ENCODE results near the gene CATSPERE. TPM values are rescaled to one million over a fixed set of nuclear protein-coding genes. Genes with fewer than 3 reads are reported as not detected.
"Not testable (repeated sequence)": the region's sequence is repeated elsewhere in the genome, so short reads cannot be mapped to it uniquely, and the experiment has no call there.

The CATSPERE gene
- total RNA-seq, 1 experiment from 2014 or later: 0.14 TPM

DNA sequence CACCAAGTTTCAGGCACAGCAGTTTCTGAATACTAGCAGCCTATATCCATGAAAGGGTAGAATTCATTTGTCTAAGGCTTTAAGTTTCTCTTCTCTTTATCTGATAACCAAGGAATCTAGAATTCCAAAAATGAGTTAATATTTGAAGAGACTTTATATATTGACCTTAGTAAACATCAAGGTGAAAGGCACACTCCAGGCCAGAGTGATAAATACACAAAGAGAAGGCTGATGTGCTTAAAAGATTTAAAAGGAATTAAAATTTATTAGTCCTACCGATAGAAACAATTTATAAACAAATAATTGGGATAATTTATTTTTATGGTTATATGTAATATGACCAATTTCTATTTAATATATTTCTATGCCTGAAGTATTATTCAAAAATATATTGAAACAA is 98.5 kb downstream of the CATSPERE start:
- H3K9me3 Mint-ChIP-seq (ENCODE audit: unreplicated experiment): peaks cover 39% of the 10 kb centered on the region
- H3K36me3 Mint-ChIP-seq (ENCODE audit: insufficient read depth, unreplicated experiment): peaks cover 3% of the 10 kb centered on the region
- ChIA-PET CTCF (no interaction called here), POLR2A (no interaction called here)
- H3K27me3 Mint-ChIP-seq (ENCODE audit: insufficient read depth, unreplicated experiment): no peaks in the 10 kb centered on the region
- no peak overlapping the region for H3K4me3 ChIP-seq (ENCODE audit: low read depth, low read length)
- H3K36me3 ChIP-seq (ENCODE audit: control insufficient read depth, insufficient read depth, low read length): no peaks in the 10 kb centered on the region
- no peaks in the 10 kb centered on the region for H3K4me1 Mint-ChIP-seq (ENCODE audit: low read depth, unreplicated experiment)
- intact Hi-C loops (cut with micrococcal nuclease; ENCODE audit: unreplicated experiment): no loop called here
- H3K4me1 ChIP-seq: peaks cover 4% of the 10 kb centered on the region; the same call in 1 of the 2 replicates
- no peak for DNase-seq
- peaks cover 19% of the 10 kb centered on the region for H3K9me3 ChIP-seq
- TF ChIP-seq, protein P1, sequence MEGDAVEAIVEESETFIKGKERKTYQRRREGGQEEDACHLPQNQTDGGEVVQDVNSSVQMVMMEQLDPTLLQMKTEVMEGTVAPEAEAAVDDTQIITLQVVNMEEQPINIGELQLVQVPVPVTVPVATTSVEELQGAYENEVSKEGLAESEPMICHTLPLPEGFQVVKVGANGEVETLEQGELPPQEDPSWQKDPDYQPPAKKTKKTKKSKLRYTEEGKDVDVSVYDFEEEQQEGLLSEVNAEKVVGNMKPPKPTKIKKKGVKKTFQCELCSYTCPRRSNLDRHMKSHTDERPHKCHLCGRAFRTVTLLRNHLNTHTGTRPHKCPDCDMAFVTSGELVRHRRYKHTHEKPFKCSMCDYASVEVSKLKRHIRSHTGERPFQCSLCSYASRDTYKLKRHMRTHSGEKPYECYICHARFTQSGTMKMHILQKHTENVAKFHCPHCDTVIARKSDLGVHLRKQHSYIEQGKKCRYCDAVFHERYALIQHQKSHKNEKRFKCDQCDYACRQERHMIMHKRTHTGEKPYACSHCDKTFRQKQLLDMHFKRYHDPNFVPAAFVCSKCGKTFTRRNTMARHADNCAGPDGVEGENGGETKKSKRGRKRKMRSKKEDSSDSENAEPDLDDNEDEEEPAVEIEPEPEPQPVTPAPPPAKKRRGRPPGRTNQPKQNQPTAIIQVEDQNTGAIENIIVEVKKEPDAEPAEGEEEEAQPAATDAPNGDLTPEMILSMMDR (IDR thresholded peaks at IDR 0.05; ENCODE audit: insufficient read depth in 1 of 2, low read depth in 1 of 2, low read length in 1 of 2, severe bottlenecking in 1 of 2, unreplicated experiment in 1 of 2): no peak
- no peak overlapping the region for H3K4me3 Mint-ChIP-seq (ENCODE audit: unreplicated experiment)
- H3K27me3 ChIP-seq (replicated peaks; ENCODE audit: control insufficient read depth, insufficient read depth, low read length): no peaks in the 10 kb centered on the region
- no peak overlapping the region for H3K27ac Mint-ChIP-seq (ENCODE audit: unreplicated experiment)
- BruUV-seq (replicated peaks): no TSS peak

DNA sequence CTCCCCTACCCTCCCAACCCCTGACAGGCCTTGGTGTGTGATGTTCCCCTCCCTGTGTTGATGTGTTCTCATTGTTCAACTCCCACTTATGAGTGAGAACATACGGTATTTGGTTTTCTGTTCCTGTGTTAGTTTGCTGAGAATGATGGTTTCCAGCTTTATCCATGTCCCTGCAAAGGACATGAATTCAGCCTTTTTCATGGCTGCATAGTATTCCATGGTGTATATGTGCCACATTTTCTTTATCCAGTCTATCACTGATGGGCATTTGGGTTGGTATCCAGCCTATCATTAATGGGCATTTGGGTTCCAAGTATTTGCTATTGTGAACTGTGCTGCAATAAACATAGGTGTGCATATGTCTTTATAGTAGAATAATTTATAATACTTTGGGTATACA is 101.8 kb downstream of the CATSPERE start:
- H3K9me3 ChIP-seq; BruUV-seq (replicated peaks); H3K4me3 ChIP-seq (ENCODE audit: low read depth, low read length); H3K27me3 Mint-ChIP-seq (ENCODE audit: insufficient read depth, unreplicated experiment); H3K4me1 ChIP-seq; H3K27ac Mint-ChIP-seq (ENCODE audit: unreplicated experiment); H3K36me3 ChIP-seq (ENCODE audit: control insufficient read depth, insufficient read depth, low read length); H3K36me3 Mint-ChIP-seq (ENCODE audit: insufficient read depth, unreplicated experiment); intact Hi-C loops (cut with micrococcal nuclease; ENCODE audit: unreplicated experiment); POLR2A ChIA-PET; H3K27me3 ChIP-seq (replicated peaks; ENCODE audit: control insufficient read depth, insufficient read depth, low read length); H3K4me1 Mint-ChIP-seq (ENCODE audit: low read depth, unreplicated experiment); DNase-seq; CTCF ChIA-PET; H3K4me3 Mint-ChIP-seq (ENCODE audit: unreplicated experiment): not testable (repeated sequence)
- peaks cover 51% of the 10 kb centered on the region for H3K9me3 Mint-ChIP-seq (ENCODE audit: unreplicated experiment)

DNA sequence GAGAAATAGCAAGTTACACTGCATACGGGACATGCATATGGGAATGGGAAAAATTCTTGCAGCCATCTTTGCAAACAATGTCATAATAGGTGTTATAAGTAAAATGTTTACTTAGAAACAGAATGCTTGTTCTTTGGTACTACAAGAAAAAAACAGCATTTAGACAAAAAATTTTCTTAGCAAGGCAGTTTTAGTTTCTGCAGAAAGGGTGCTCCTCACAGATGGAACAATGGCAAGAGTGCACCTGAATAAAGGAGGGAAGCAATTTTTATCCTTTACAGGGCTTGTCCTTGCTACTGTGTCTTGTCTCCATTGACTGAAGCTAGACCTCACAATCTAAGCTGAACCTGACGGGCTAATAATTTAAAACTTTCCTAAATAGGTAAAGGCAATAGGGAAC is 112.7 kb downstream of the CATSPERE start:
- no peak for DNase-seq
- no peaks in the 10 kb centered on the region for H3K27me3 ChIP-seq (replicated peaks; ENCODE audit: control insufficient read depth, insufficient read depth, low read length)
- Mint-ChIP-seq H3K9me3 (ENCODE audit: unreplicated experiment) (peaks cover 60% of the 10 kb centered on the region), H3K4me1 (ENCODE audit: low read depth, unreplicated experiment) (no peaks in the 10 kb centered on the region), H3K27me3 (ENCODE audit: insufficient read depth, unreplicated experiment) (no peaks in the 10 kb centered on the region), H3K4me3 (ENCODE audit: unreplicated experiment) (no peak overlapping the region), H3K36me3 (ENCODE audit: insufficient read depth, unreplicated experiment) (no peaks in the 10 kb centered on the region), H3K27ac (ENCODE audit: unreplicated experiment) (no peak overlapping the region)
- TF ChIP-seq, protein P1 (IDR thresholded peaks at IDR 0.05; ENCODE audit: insufficient read depth in 1 of 2, low read depth in 1 of 2, low read length in 1 of 2, severe bottlenecking in 1 of 2, unreplicated experiment in 1 of 2): no peak
- intact Hi-C loops (cut with micrococcal nuclease; ENCODE audit: unreplicated experiment): no loop called here
- POLR2A ChIA-PET: no interaction called here
- CTCF ChIA-PET: no interaction called here
- BruUV-seq (replicated peaks): no TSS peak
- no peaks in the 10 kb centered on the region for H3K36me3 ChIP-seq (ENCODE audit: control insufficient read depth, insufficient read depth, low read length)
- no peaks in the 10 kb centered on the region for H3K4me1 ChIP-seq
- peaks cover 44% of the 10 kb centered on the region for H3K9me3 ChIP-seq
- H3K4me3 ChIP-seq (ENCODE audit: low read depth, low read length): no peak overlapping the region

DNA sequence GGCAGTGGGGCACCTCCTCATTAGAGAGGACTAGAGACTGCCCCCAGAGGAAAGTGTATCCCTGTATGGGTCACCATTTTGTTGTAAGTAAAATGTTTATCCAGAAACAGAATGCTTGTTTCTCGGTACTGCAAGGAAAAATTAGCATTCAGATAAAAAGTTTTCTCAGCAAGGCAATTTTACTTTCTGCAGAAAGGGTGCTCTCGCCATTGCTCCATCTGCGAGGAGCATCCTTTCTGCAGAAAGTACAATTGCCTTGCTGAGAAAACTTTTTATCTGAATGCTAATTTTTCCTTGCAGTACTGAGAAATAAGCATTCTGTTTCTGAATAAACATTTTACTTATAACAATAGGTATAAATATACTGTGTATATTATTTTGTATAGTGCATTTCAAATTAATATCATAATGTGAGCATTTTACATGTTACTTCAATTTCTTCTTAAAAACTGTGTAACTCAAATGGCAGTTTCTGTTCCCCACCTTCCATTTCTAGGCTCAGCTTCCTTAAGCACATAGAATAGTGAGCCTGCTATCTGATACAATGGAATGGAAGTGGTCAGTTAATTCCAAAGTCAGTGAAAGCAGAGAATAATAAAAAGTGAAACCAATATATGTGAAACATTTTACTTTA is 115.3 kb downstream of the CATSPERE start:
- BruUV-seq (replicated peaks): no TSS peak

DNA sequence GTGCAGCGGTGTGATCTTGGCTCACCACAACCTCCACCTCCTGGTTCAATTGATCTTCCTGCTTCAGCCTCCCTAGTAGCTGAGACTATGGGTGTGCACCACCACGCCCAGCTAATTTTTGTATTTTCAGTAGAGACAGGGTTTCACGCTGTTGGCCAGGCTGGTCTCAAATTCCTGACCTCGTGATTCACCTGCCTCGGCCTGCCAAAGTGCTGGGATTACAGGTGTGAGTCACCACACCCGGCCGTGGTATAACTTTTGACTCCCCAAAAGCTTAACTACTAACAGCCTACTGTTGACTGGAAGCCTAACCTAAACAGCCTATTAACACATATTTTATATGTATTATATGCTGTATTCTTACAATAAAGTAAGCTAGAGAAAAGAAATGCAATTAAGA is 117.1 kb downstream of the CATSPERE start:
- H3K36me3 Mint-ChIP-seq (ENCODE audit: insufficient read depth, unreplicated experiment); H3K4me1 Mint-ChIP-seq (ENCODE audit: low read depth, unreplicated experiment); H3K27me3 ChIP-seq (replicated peaks; ENCODE audit: control insufficient read depth, insufficient read depth, low read length); H3K36me3 ChIP-seq (ENCODE audit: control insufficient read depth, insufficient read depth, low read length); H3K4me3 Mint-ChIP-seq (ENCODE audit: unreplicated experiment); H3K4me3 ChIP-seq (ENCODE audit: low read depth, low read length); DNase-seq; POLR2A ChIA-PET; H3K27ac Mint-ChIP-seq (ENCODE audit: unreplicated experiment); CTCF ChIA-PET; BruUV-seq (replicated peaks); H3K4me1 ChIP-seq; intact Hi-C loops (cut with micrococcal nuclease; ENCODE audit: unreplicated experiment); H3K27me3 Mint-ChIP-seq (ENCODE audit: insufficient read depth, unreplicated experiment): not testable (repeated sequence)
- H3K9me3 Mint-ChIP-seq (ENCODE audit: unreplicated experiment): peaks cover 44% of the 10 kb centered on the region
- H3K9me3 ChIP-seq: peaks cover 41% of the 10 kb centered on the region

More for the DNA sequence above, 115.3 kb downstream of the CATSPERE start:
- H3K4me3 ChIP-seq (ENCODE audit: low read depth, low read length): no peak overlapping the region
- Mint-ChIP-seq H3K27ac (ENCODE audit: unreplicated experiment) (no peak overlapping the region), H3K4me3 (ENCODE audit: unreplicated experiment) (no peak overlapping the region), H3K36me3 (ENCODE audit: insufficient read depth, unreplicated experiment) (no peaks in the 10 kb centered on the region), H3K9me3 (ENCODE audit: unreplicated experiment) (peaks cover 53% of the 10 kb centered on the region), H3K27me3 (ENCODE audit: insufficient read depth, unreplicated experiment) (no peaks in the 10 kb centered on the region), H3K4me1 (ENCODE audit: low read depth, unreplicated experiment) (no peaks in the 10 kb centered on the region)
- no peaks in the 10 kb centered on the region for H3K4me1 ChIP-seq
- H3K27me3 ChIP-seq (replicated peaks; ENCODE audit: control insufficient read depth, insufficient read depth, low read length): no peaks in the 10 kb centered on the region
- POLR2A ChIA-PET: no interaction called here
- H3K9me3 ChIP-seq: peaks cover 40% of the 10 kb centered on the region
- H3K36me3 ChIP-seq (ENCODE audit: control insufficient read depth, insufficient read depth, low read length): no peaks in the 10 kb centered on the region
- CTCF ChIA-PET: no interaction called here
- TF ChIP-seq, protein P1 (IDR thresholded peaks at IDR 0.05; ENCODE audit: insufficient read depth in 1 of 2, low read depth in 1 of 2, low read length in 1 of 2, severe bottlenecking in 1 of 2, unreplicated experiment in 1 of 2): no peak
- intact Hi-C loops (cut with micrococcal nuclease; ENCODE audit: unreplicated experiment): no loop called here
- no peak for DNase-seq
